Retinal pigment epithelial cell (primary cell): Measurements from ENCODE around the gene HAAO.

Experiments
- DNase-seq: peaks from one replicate; pipeline ENCODE4 v3.0.0-alpha.2; 2010; ENCODE audit warnings: low read depth
- H3K4me3 ChIP-seq: 2 replicates; pipeline ENCODE4 v1.5.1; 2011; ENCODE audit warnings: mild to moderate bottlenecking, low read length, control low read depth, moderate library complexity
- CTCF ChIP-seq: conservative IDR thresholded peaks from 2 replicates; pipeline ENCODE4 v1.5.1; 2011; ENCODE audit warnings: low read depth, low read length, control low read depth, inconsistent platforms

The HAAO gene

GRCh38 chr2:42787788-42788477 is 4.5 kb downstream of the HAAO start:
- no peak overlapping the region for H3K4me3 ChIP-seq
- no peak for TF ChIP-seq CTCF
- DNase-seq = no peak

DNA sequence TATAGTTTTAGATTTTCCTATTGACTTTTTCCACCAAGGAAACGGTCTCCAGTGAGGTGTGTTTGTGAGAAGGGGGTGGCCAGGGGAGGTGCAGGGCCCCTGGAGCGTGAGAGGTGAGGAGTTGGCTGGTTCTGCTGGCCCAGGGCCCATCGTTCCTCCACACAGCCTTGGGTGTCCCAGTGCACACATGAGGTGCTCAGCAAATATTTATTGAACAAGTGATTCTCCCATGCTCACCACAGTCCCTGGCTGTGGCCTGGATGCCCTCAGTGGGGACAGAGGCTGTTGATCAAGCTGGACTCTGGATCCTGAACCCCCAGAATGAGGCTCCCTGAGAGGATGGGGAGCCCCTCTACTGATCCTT is 5.0 kb downstream of the HAAO start:
- TF ChIP-seq CTCF = no peak
- DNase-seq = no peak
- no peak overlapping the region for H3K4me3 ChIP-seq

DNA sequence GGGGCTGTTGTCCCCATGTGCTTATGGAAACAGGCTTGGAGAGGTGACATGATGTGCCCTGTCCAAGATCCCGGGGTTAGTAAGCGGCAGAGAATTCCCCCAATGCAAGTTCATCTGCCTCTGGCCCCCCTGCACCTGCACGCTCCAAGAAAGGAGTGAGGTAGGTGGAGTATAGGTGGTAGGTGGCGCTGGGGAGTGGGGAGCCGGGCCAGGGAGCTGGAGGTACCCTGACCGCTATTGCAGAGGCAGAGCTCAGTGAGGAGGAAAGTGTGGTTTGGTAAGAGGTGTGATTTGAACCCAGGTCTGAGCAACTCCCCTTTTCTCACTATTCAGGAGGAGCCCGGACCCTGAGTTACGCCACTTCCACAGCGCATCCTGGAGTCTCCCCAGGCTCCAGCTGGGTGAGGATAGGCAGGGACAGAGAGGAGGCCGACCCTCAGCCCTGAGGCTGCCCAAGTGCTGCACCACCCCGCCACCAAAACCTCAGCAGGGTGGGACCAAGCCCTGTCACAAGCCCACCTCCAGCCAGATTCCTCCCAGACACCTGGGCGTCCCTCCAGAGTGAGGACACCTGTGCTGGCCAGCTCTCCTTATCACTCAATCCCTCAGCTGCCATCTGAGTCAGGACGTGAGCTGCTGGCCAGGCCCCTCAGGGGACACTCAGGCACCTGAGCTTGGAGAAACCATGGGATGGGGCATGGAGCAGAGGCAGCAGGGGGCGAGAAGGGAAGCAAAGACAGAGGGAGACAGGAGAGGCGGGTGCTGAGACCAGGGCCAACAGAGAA is 5.6 kb downstream of the HAAO start:
- no peak for TF ChIP-seq CTCF
- no peak overlapping the region for H3K4me3 ChIP-seq
- DNase-seq = no peak

GRCh38 chr2:42784204-42784880 is 8.0 kb downstream of the HAAO start:
- H3K4me3 ChIP-seq = no peak overlapping the region
- TF ChIP-seq CTCF = no peak
- no peak for DNase-seq

DNA sequence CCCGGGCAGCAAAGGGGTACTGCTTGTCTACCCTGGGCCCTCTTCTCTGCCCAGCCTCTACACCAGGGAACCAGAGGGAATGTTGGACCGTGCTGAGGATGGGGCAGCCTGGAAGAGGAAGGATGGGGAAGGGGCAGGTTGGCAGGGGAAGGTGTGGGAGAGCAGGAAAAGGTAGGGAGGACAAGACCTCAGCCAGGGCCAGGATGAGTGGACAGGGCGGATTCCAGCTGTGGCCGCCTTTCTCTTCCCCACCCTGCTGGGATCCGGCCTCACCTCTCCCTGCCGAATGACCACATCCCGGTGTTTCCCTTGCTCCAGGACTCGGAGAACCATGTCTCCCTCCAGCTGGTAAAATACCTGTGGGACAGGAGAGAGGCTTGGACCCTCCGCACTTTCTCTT is 8.9 kb downstream of the HAAO start:
- no peak overlapping the region for H3K4me3 ChIP-seq
- no peak for TF ChIP-seq CTCF
- no peak for DNase-seq

DNA sequence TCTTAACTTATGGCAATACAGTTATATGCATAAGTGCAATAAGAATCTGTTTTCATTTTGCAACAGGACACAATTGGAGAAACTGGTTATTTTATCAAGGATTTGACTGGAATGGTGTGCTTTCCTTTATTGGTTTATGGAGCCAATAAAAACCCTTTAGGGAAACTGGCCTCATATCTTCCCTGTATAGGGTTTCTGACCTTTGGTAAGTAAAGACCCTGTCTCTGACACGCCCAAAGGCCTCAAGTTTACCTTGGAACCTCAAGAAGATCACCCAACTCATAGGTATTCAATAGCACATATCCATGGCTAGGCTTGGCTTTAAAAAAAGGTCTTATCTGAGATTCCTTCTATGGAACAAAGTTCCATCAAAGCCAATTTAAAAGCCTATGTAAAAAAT is 11.2 kb downstream of the HAAO start:
- no peak overlapping the region for H3K4me3 ChIP-seq
- DNase-seq = no peak
- no peak for TF ChIP-seq CTCF
